Thyroid gland (tissue), 4 donors: ENCODE data around the gene JAKMIP1. TPM values are rescaled to one million over a fixed set of nuclear protein-coding genes. Genes with fewer than 3 reads are reported as not detected.

ENCODE experiments used
- DNase-seq, 2 donors: peaks; one replicate each; pipeline ENCODE4 v3.0.0-alpha.2; 2019
- H3K27ac ChIP-seq, 3 donors: fragments of 200-600 bp; sonication (generic); 1 replicate in 2 of 3; 2 replicates in 1 of 3; pipeline ENCODE4 v1.5.1; 2016 to 2019; ENCODE audit warnings: mild to moderate bottlenecking in 1 of 3, moderate library complexity in 1 of 3
- H3K27me3 ChIP-seq: fragments of 200-600 bp; sonication (generic); one replicate; pipeline ENCODE4 v1.5.1; 2019
- H3K36me3 ChIP-seq, 2 donors: fragments of 200-600 bp; sonication (generic); one replicate each; pipeline ENCODE4 v1.5.1; 2016 to 2019
- H3K4me1 ChIP-seq, 2 donors: fragments of 200-600 bp; sonication (generic); one replicate each; pipeline ENCODE4 v1.5.1; 2017 to 2019
- H3K4me3 ChIP-seq, 3 donors: fragments of 200-600 bp; sonication (generic); replicated peaks in 1 of 3; 1 replicate in 2 of 3; 2 replicates in 1 of 3; pipeline ENCODE4 v1.5.1; 2016; ENCODE audit warnings: mild to moderate bottlenecking in 1 of 3
- H3K9me3 ChIP-seq: fragments of 200-600 bp; sonication (generic); one replicate; pipeline ENCODE4 v1.5.1; 2017
- CTCF ChIP-seq, 6 experiments: fragments of 200-600 bp in 3 of 6; fragments of 450-650 bp in 3 of 6; sonication (generic) in 3 of 6; IDR thresholded peaks; one replicate each; pipeline ENCODE4 v1.5.1; 2016 to 2019; ENCODE audit warnings: antibody characterized with exemption in 6 of 6, mild to moderate bottlenecking in 2 of 6, inconsistent platforms in 1 of 6, moderate library complexity in 1 of 6
- POLR2A ChIP-seq, 2 donors: fragments of 450-650 bp; IDR thresholded peaks; one replicate each; pipeline ENCODE4 v1.6.1; 2017; ENCODE audit warnings: antibody characterized with exemption in 2 of 2, mild to moderate bottlenecking in 2 of 2, moderate library complexity in 1 of 2
- WGBS, 2 donors: methylation state at CpG; one replicate each; pipeline ENCODE4 v1.1.5; 2017; 5-methylcytosine and 5-hydroxymethylcytosine counted together
- intact Hi-C: fragments of 100-400 bp; cut with DNase I; formaldehyde crosslinking; loops from one replicate; pipeline ENCODE4 v1.15.1; 2023
- total RNA-seq, 4 donors: library from RNA; depleted of rRNA; stranded (reverse); fragments of >200 nt; gene quantifications; one replicate each; pipeline ENCODE4 v1.2.3, GENCODE V29; 2016

The JAKMIP1 gene
- total RNA-seq, 4 donors from 2014 or later, result 0.67 to 1.9 (median 1.1) TPM

GRCh38 chr4:6087669-6088341 lies 112.5 kb downstream of the JAKMIP1 start:
- H3K9me3 ChIP-seq, result no peaks in the 10 kb centered on the region
- peak; percentile 82 to 91 for DNase-seq
- intact Hi-C loops, result loop anchor here (5.0 kb wide), 2 partner anchors 56 to 86 kb away; no protein-coding TSS in a partner anchor
- H3K27me3 ChIP-seq, result no peaks in the 10 kb centered on the region
- peaks cover 13 to 23% of the 10 kb centered on the region in 2 donors for H3K4me1 ChIP-seq
- TF ChIP-seq POLR2A (IDR thresholded peaks at IDR 0.05) (no peak), CTCF (IDR thresholded peaks at IDR 0.05) (peak; percentile 39 to 97 (median 80))
- H3K36me3 ChIP-seq, result no peaks in the 10 kb centered on the region
- peak overlapping the region; percentile 18 to 36 (median 29) for H3K27ac ChIP-seq
- WGBS, 2 donors, result 57 to 62% methylated on average over 7 of the region's 7 CpGs
- no peak overlapping the region for H3K4me3 ChIP-seq

GRCh38 chr4:6086846-6087245 lies 113.5 kb downstream of the JAKMIP1 start:
- H3K4me3 ChIP-seq, result no peak overlapping the region
- no peaks in the 10 kb centered on the region for H3K36me3 ChIP-seq
- TF ChIP-seq POLR2A (IDR thresholded peaks at IDR 0.05) (no peak), CTCF (IDR thresholded peaks at IDR 0.05) (no peak)
- intact Hi-C loops, result loop anchor here (5.0 kb wide), 2 partner anchors 55 to 85 kb away; no protein-coding TSS in a partner anchor
- H3K9me3 ChIP-seq, result no peaks in the 10 kb centered on the region
- H3K27me3 ChIP-seq, result no peaks in the 10 kb centered on the region
- 93 to 95% methylated on average over 3 of the region's 3 CpGs for WGBS, 2 donors
- peak overlapping the region; percentile 18 to 36 (median 29) for H3K27ac ChIP-seq
- H3K4me1 ChIP-seq, result peaks cover 13 to 19% of the 10 kb centered on the region in 2 donors
- DNase-seq, result no peak

- intact Hi-C loops, result loop anchor here (5.0 kb wide), 2 partner anchors 54 to 84 kb away; no protein-coding TSS in a partner anchor
- H3K27ac ChIP-seq, result peak overlapping the region in 2 of 3 donors; percentile 23 to 29
- DNase-seq, result no peak
- no peak for TF ChIP-seq POLR2A (IDR thresholded peaks at IDR 0.05)
- no peak for TF ChIP-seq CTCF (IDR thresholded peaks at IDR 0.05)
- H3K9me3 ChIP-seq, result no peaks in the 10 kb centered on the region
- no peak overlapping the region for H3K4me3 ChIP-seq
- peaks cover 13 to 19% of the 10 kb centered on the region in 2 donors for H3K4me1 ChIP-seq
- no peaks in the 10 kb centered on the region for H3K27me3 ChIP-seq
- H3K36me3 ChIP-seq, result no peaks in the 10 kb centered on the region
- WGBS, 2 donors, result 87 to 88% methylated on average over 18 of the region's 18 CpGs
Observed at GRCh38 chr4:6085691-6086628, 114.4 kb downstream of the JAKMIP1 start.

- Histone ChIP-seq H3K4me3 (no peak overlapping the region), H3K4me1 (peaks cover 13 to 19% of the 10 kb centered on the region in 2 donors), H3K9me3 (no peaks in the 10 kb centered on the region), H3K36me3 (no peaks in the 10 kb centered on the region), H3K27ac (no peak overlapping the region), H3K27me3 (no peaks in the 10 kb centered on the region)
- 93 to 95% methylated on average over 14 to 16 of the region's 16 CpGs for WGBS, 2 donors
- intact Hi-C loops, result loop anchor here (5.0 kb wide), 2 partner anchors 53 to 83 kb away; no protein-coding TSS in a partner anchor
- no peak for DNase-seq
- TF ChIP-seq CTCF (IDR thresholded peaks at IDR 0.05), result no peak
- no peak for TF ChIP-seq POLR2A (IDR thresholded peaks at IDR 0.05)
Observed at GRCh38 chr4:6085028-6085690, 115.2 kb downstream of the JAKMIP1 start.
